Muscle of back (tissue), 11 donors: Measurements from ENCODE around the gene RAB30. TPM values are rescaled to one million over a fixed set of nuclear protein-coding genes. Genes with fewer than 3 reads are reported as not detected.

Source experiments
- DNase-seq, 3 donors: peaks; one replicate each; pipeline versions ENCODE4 v3.0.0 to v3.0.0-alpha.2; 2013
- polyA plus RNA-seq, 10 donors: library from polyadenylated mRNA; unstranded; fragments of 120-200 nt; gene quantifications; one replicate each; pipeline ENCODE4 v1.2.1, GENCODE V29; 2013; ENCODE audit not compliant: insufficient read length in 10 of 10

Gene RAB30
- polyA plus RNA-seq, 10 donors = 11.1 to 16.2 (median 14.1) TPM

GRCh38 chr11:83042964-83043711 is 28.6 kb downstream of the RAB30 start:
- DNase-seq = no peak

- no peak for DNase-seq
Observed at GRCh38 chr11:83041126-83041525, 30.6 kb downstream of the RAB30 start.

GRCh38 chr11:83039566-83039965 is 32.1 kb downstream of the RAB30 start:
- DNase-seq = no peak

GRCh38 chr11:83037877-83038276 is 33.8 kb downstream of the RAB30 start:
- peak in 1 of 3 donors; percentile 57 for DNase-seq

- no peak for DNase-seq
Observed at GRCh38 chr11:83036701-83037100, 35.0 kb downstream of the RAB30 start.

- DNase-seq = peak in 1 of 3 donors; percentile 49
Observed at GRCh38 chr11:83035070-83035854, 36.4 kb downstream of the RAB30 start.

- DNase-seq = no peak
Observed at GRCh38 chr11:83034673-83035014, 37.1 kb downstream of the RAB30 start.

GRCh38 chr11:83033972-83034672 is 37.6 kb downstream of the RAB30 start:
- DNase-seq = peak; percentile 79 to 92 (median 89)

- peak in 1 of 3 donors; percentile 72 for DNase-seq
Observed at GRCh38 chr11:83033371-83033770, 38.3 kb downstream of the RAB30 start.

- DNase-seq = peak in 1 of 3 donors; percentile 75
Observed at GRCh38 chr11:83031127-83031526, 40.6 kb downstream of the RAB30 start.

- DNase-seq = no peak
Observed at GRCh38 chr11:83027794-83028193, 43.9 kb downstream of the RAB30 start.

GRCh38 chr11:83027289-83027688 is 44.4 kb downstream of the RAB30 start:
- no peak for DNase-seq

- no peak for DNase-seq
Observed at GRCh38 chr11:83026229-83026628, 45.5 kb downstream of the RAB30 start.

- no peak for DNase-seq
Observed at GRCh38 chr11:83025267-83025704, 46.4 kb downstream of the RAB30 start.

- no peak for DNase-seq
Observed at GRCh38 chr11:83024270-83024854, 47.3 kb downstream of the RAB30 start.

- no peak for DNase-seq
Observed at GRCh38 chr11:83023410-83023809, 48.3 kb downstream of the RAB30 start.

GRCh38 chr11:83021780-83022125 is 49.9 kb downstream of the RAB30 start:
- DNase-seq = no peak

- DNase-seq = no peak
Observed at GRCh38 chr11:83020942-83021779, 50.5 kb downstream of the RAB30 start.

GRCh38 chr11:83019888-83020579 is 51.7 kb downstream of the RAB30 start:
- no peak for DNase-seq

- no peak for DNase-seq
Observed at GRCh38 chr11:83014951-83015350, 56.7 kb downstream of the RAB30 start.
